ENCODE measurements around the gene PRIM1.

Gene PRIM1

GRCh38 chr12:56718636-56719035, 33.5 kb downstream of the PRIM1 start:
- no peak overlapping the region for H3K9ac ChIP-seq (ENCODE audit: low read length)
- H3K27ac ChIP-seq (ENCODE audit: low read length) = no peak overlapping the region
- peaks cover 99% of the 10 kb centered on the region for H4K20me1 ChIP-seq (ENCODE audit: insufficient read depth, low read length)
- H3K79me2 ChIP-seq (ENCODE audit: low read length) = peaks cover 90% of the 10 kb centered on the region
- H3K27me3 ChIP-seq (ENCODE audit: low read depth, low read length) = no peaks in the 10 kb centered on the region
- peaks cover 74% of the 10 kb centered on the region for H3K36me3 ChIP-seq (replicated peaks; ENCODE audit: low read depth, low read length)
- H2AFZ ChIP-seq (ENCODE audit: low read depth, low read length) = no peak overlapping the region
- TF ChIP-seq CTCF (IDR thresholded peaks at IDR 0.05; ENCODE audit: low read depth, low read length) (no peak), EZH2phosphoT487 (IDR thresholded peaks at IDR 0.05; ENCODE audit: low read depth) (no peak)
- no peak overlapping the region for H3K4me2 ChIP-seq (ENCODE audit: low read length)
- peaks cover 49% of the 10 kb centered on the region for H3K4me1 ChIP-seq (ENCODE audit: low read length)
- H3K9me3 ChIP-seq (ENCODE audit: insufficient read depth, low read length) = no peaks in the 10 kb centered on the region
- H3K4me3 ChIP-seq (ENCODE audit: low read length) = no peak overlapping the region

GRCh38 chr12:56718149-56718548, 34.0 kb downstream of the PRIM1 start:
- peaks cover 74% of the 10 kb centered on the region for H3K36me3 ChIP-seq (replicated peaks; ENCODE audit: low read depth, low read length)
- no peak overlapping the region for H3K4me2 ChIP-seq (ENCODE audit: low read length)
- H3K27me3 ChIP-seq (ENCODE audit: low read depth, low read length) = no peaks in the 10 kb centered on the region
- no peak overlapping the region for H3K4me3 ChIP-seq (ENCODE audit: low read length)
- TF ChIP-seq EZH2phosphoT487 (IDR thresholded peaks at IDR 0.05; ENCODE audit: low read depth) = no peak
- TF ChIP-seq CTCF (IDR thresholded peaks at IDR 0.05; ENCODE audit: low read depth, low read length) = no peak
- no peaks in the 10 kb centered on the region for H3K9me3 ChIP-seq (ENCODE audit: insufficient read depth, low read length)
- H3K79me2 ChIP-seq (ENCODE audit: low read length) = peaks cover 85% of the 10 kb centered on the region
- H3K4me1 ChIP-seq (ENCODE audit: low read length) = peaks cover 45% of the 10 kb centered on the region
- no peak overlapping the region for H3K9ac ChIP-seq (ENCODE audit: low read length)
- no peak overlapping the region for H3K27ac ChIP-seq (ENCODE audit: low read length)
- no peak overlapping the region for H2AFZ ChIP-seq (ENCODE audit: low read depth, low read length)
- H4K20me1 ChIP-seq (ENCODE audit: insufficient read depth, low read length) = peaks cover 94% of the 10 kb centered on the region

GRCh38 chr12:56716933-56717880, 34.9 kb downstream of the PRIM1 start:
- Histone ChIP-seq H3K36me3 (replicated peaks; ENCODE audit: low read depth, low read length) (peaks cover 74% of the 10 kb centered on the region), H3K9ac (ENCODE audit: low read length) (no peak overlapping the region), H3K27ac (ENCODE audit: low read length) (no peak overlapping the region), H3K9me3 (ENCODE audit: insufficient read depth, low read length) (no peaks in the 10 kb centered on the region), H2AFZ (ENCODE audit: low read depth, low read length) (no peak overlapping the region), H3K27me3 (ENCODE audit: low read depth, low read length) (no peaks in the 10 kb centered on the region), H3K4me3 (ENCODE audit: low read length) (no peak overlapping the region), H3K79me2 (ENCODE audit: low read length) (peaks cover 76% of the 10 kb centered on the region), H4K20me1 (ENCODE audit: insufficient read depth, low read length) (peaks cover 85% of the 10 kb centered on the region), H3K4me2 (ENCODE audit: low read length) (no peak overlapping the region), H3K4me1 (ENCODE audit: low read length) (peaks cover 35% of the 10 kb centered on the region)
- TF ChIP-seq EZH2phosphoT487 (IDR thresholded peaks at IDR 0.05; ENCODE audit: low read depth) (no peak), CTCF (IDR thresholded peaks at IDR 0.05; ENCODE audit: low read depth, low read length) (no peak)

- Histone ChIP-seq H2AFZ (ENCODE audit: low read depth, low read length) (no peak overlapping the region), H3K9ac (ENCODE audit: low read length) (no peak overlapping the region), H3K36me3 (replicated peaks; ENCODE audit: low read depth, low read length) (peaks cover 70% of the 10 kb centered on the region), H3K4me3 (ENCODE audit: low read length) (no peak overlapping the region), H3K79me2 (ENCODE audit: low read length) (peaks cover 68% of the 10 kb centered on the region), H3K9me3 (ENCODE audit: insufficient read depth, low read length) (no peaks in the 10 kb centered on the region), H3K4me2 (ENCODE audit: low read length) (no peak overlapping the region), H3K27ac (ENCODE audit: low read length) (no peak overlapping the region), H3K27me3 (ENCODE audit: low read depth, low read length) (no peaks in the 10 kb centered on the region), H3K4me1 (ENCODE audit: low read length) (peaks cover 28% of the 10 kb centered on the region), H4K20me1 (ENCODE audit: insufficient read depth, low read length) (peaks cover 79% of the 10 kb centered on the region)
- TF ChIP-seq CTCF (IDR thresholded peaks at IDR 0.05; ENCODE audit: low read depth, low read length) = no peak
- TF ChIP-seq EZH2phosphoT487 (IDR thresholded peaks at IDR 0.05; ENCODE audit: low read depth) = no peak
These were observed 35.7 kb downstream of the PRIM1 start for GRCh38 chr12:56716458-56716857.
